A549 (cell line): ENCODE measurements around the gene HSPG2. TPM values are rescaled to one million over a fixed set of nuclear protein-coding genes. Genes with fewer than 3 reads are reported as not detected.

Experiments
- ATAC-seq, 2 experiments: fragments of 200-7000 bp in 1 of 2; fragments of >200 bp in 1 of 2; cut with Nextera tagmentation in 1 of 2; cut with Tn5 transposase in 1 of 2; 3 replicates each; pipeline versions ENCODE4 v1.8.0 to v1.9.1; 2018 to 2020; ENCODE audit warnings: mild to moderate bottlenecking in 1 of 2, moderate library complexity in 1 of 2
- CTCF ChIA-PET: fragments of 300-600 bp; sonication (Branson Sonifier 250); formaldehyde crosslinking; extraction: SDS; loops from one replicate; lab custom pipeline; 2021; ENCODE audit warnings: antibody characterized with exemption, inconsistent platforms; lab: Yijun Ruan, JAX
- POLR2A ChIA-PET: fragments of 350-600 bp; formaldehyde crosslinking; extraction: SDS; loops from one replicate; lab custom pipeline; 2021; ENCODE audit warnings: antibody characterized with exemption, inconsistent platforms; lab: Yijun Ruan, JAX
- DNase-seq, 2 experiments: peaks; one replicate each; pipeline versions ENCODE4 v3.0.0 to v3.0.0-alpha.2; 2011 to 2016; ENCODE audit warnings: low read depth in 1 of 2, low spot score in 1 of 2
- FAIRE-seq: peaks from 2 replicates; lab custom pipeline; 2011; peaks lifted over from hg19 to GRCh38; lab: Jason Lieb, UNC
- H3K27ac ChIP-seq, 2 experiments: fragments of >200 bp; sonication (Bioruptor Twin); formaldehyde crosslinking; 3 replicates each; pipeline ENCODE4 v1.5.1; 2016 to 2017
- H3K4me1 ChIP-seq: fragments of >200 bp; sonication (Bioruptor Twin); formaldehyde crosslinking; 3 replicates; pipeline ENCODE4 v1.6.1; 2016
- H3K4me2 ChIP-seq: fragments of >200 bp; sonication (Bioruptor Twin); formaldehyde crosslinking; 3 replicates; pipeline ENCODE4 v1.6.1; 2016
- H3K4me3 ChIP-seq: fragments of >200 bp; sonication (Bioruptor Twin); formaldehyde crosslinking; 3 replicates; pipeline ENCODE4 v1.5.1; 2016
- H3K9me3 ChIP-seq: fragments of >200 bp; sonication (Bioruptor Twin); formaldehyde crosslinking; 3 replicates; pipeline ENCODE4 v1.6.1; 2016
- EHF ChIP-seq: fragments of 250-450 bp; sonication (Bioruptor Pico); IDR thresholded peaks from 2 replicates; pipeline ENCODE4 v1.5.0; 2020; ENCODE audit warnings: mild to moderate bottlenecking
- EP300 ChIP-seq, 2 experiments: fragments of >200 bp; sonication (Bioruptor Twin); formaldehyde crosslinking; IDR thresholded peaks; 2 replicates in 1 of 2; 3 replicates in 1 of 2; pipeline ENCODE4 v1.6.1; 2016 to 2017
- FOSB ChIP-seq: fragments of 250-450 bp; sonication (Bioruptor Pico); IDR thresholded peaks from 2 replicates; pipeline ENCODE4 v1.5.0; 2020; ENCODE audit warnings: mild to moderate bottlenecking, moderate library complexity
- FOXS1 ChIP-seq: fragments of 250-450 bp; sonication (Bioruptor Pico); IDR thresholded peaks from 2 replicates; pipeline ENCODE4 v1.5.0; 2020; ENCODE audit warnings: mild to moderate bottlenecking, moderate library complexity
- HEYL ChIP-seq: fragments of 250-450 bp; sonication (Bioruptor Pico); IDR thresholded peaks from 2 replicates; pipeline ENCODE4 v1.8.0; 2021; ENCODE audit warnings: mild to moderate bottlenecking, moderate library complexity
- HOXA7 ChIP-seq: fragments of 250-450 bp; sonication (Bioruptor Pico); IDR thresholded peaks from 2 replicates; pipeline ENCODE4 v1.5.0; 2020; ENCODE audit warnings: mild to moderate bottlenecking, moderate library complexity
- JUN ChIP-seq, 2 experiments: fragments of >200 bp; sonication (Bioruptor Twin); formaldehyde crosslinking; IDR thresholded peaks; 2 replicates in 1 of 2; 3 replicates in 1 of 2; pipeline ENCODE4 v1.6.1; 2016 to 2017
- KDM1A ChIP-seq: fragments of 200-600 bp; sonication (generic); IDR thresholded peaks from 2 replicates; pipeline ENCODE4 v1.6.1; 2016; ENCODE audit warnings: low read depth, mild to moderate bottlenecking
- NPAS2 ChIP-seq: fragments of 250-450 bp; sonication (Bioruptor Pico); IDR thresholded peaks from 2 replicates; pipeline ENCODE4 v1.8.0; 2022; ENCODE audit warnings: mild to moderate bottlenecking, moderate library complexity, borderline replicate concordance
- SMC3 ChIP-seq: fragments of >200 bp; sonication (Bioruptor Twin); formaldehyde crosslinking; IDR thresholded peaks from 3 replicates; pipeline ENCODE4 v1.6.1; 2018; ENCODE audit warnings: inconsistent platforms
- TFCP2L1 ChIP-seq: fragments of 250-450 bp; sonication (Bioruptor Pico); IDR thresholded peaks from 2 replicates; pipeline ENCODE4 v1.5.0; 2021; ENCODE audit warnings: mild to moderate bottlenecking
- TP53 ChIP-seq: fragments of 250-450 bp; sonication (Bioruptor Pico); IDR thresholded peaks from 2 replicates; pipeline ENCODE4 v1.5.0; 2021; ENCODE audit warnings: mild to moderate bottlenecking, moderate library complexity
- ZFP36 ChIP-seq: fragments of 450-650 bp; IDR thresholded peaks from 2 replicates; pipeline ENCODE4 v1.6.1; 2014; ENCODE audit warnings: borderline replicate concordance; ENCODE audit not compliant: partially characterized antibody
- ZNF302 ChIP-seq: fragments of 250-450 bp; sonication (Bioruptor Pico); IDR thresholded peaks from 2 replicates; pipeline ENCODE4 v1.9.0; 2021; ENCODE audit warnings: inconsistent platforms, mild to moderate bottlenecking, moderate library complexity
- WGBS: methylation state at CpG from one replicate; pipeline ENCODE4 v1.1.6; 2017; ENCODE audit errors: missing lambda C conversion rate; 5-methylcytosine and 5-hydroxymethylcytosine counted together
- polyA plus RNA-seq, 4 experiments: library from polyadenylated mRNA; depleted of rRNA in 3 of 4; stranded (reverse); fragments of >200 nt; fragmentation: RNase III in 1 of 4; extraction: RNeasy Plus Mini Kit Qiagen cat#74134 plus additional on column Dnase treatment in 1 of 4; gene quantifications; 2 replicates in 3 of 4; 3 replicates in 1 of 4; pipeline ENCODE4 v1.2.3, GENCODE V29; 2011 to 2017
- TF ChIP-seq, protein P1 (sequence below): fragments of >200 bp; sonication (Bioruptor Twin); formaldehyde crosslinking; IDR thresholded peaks from 3 replicates; pipeline ENCODE4 v1.6.1; 2016
- TF ChIP-seq, protein P2 (sequence below): fragments of 200-600 bp; sonication (generic); IDR thresholded peaks from 2 replicates; pipeline ENCODE4 v1.6.1; 2016; ENCODE audit warnings: antibody characterized with exemption, mild to moderate bottlenecking, moderate library complexity
- TF ChIP-seq, protein P3 (sequence below): fragments of >200 bp; sonication (Bioruptor Twin); formaldehyde crosslinking; IDR thresholded peaks from 2 replicates; pipeline ENCODE4 v1.6.1; 2016
- TF ChIP-seq, protein P4 (sequence below): fragments of 250-450 bp; sonication (Bioruptor Pico); IDR thresholded peaks from 2 replicates; pipeline ENCODE4 v1.5.0; 2021; ENCODE audit warnings: mild to moderate bottlenecking, moderate library complexity, borderline replicate concordance
- TF ChIP-seq, protein P5 (sequence below): fragments of 150-350 bp; IDR thresholded peaks from 2 replicates; pipeline ENCODE4 v1.6.1; 2014; ENCODE audit warnings: low read depth, mild to moderate bottlenecking, low read length
- TF ChIP-seq, protein P6 (sequence below): IDR thresholded peaks from 2 replicates; pipeline ENCODE4 v1.6.1; 2012

The HSPG2 gene
- polyA plus RNA-seq, 2 of the 4 experiments (the other 2 are of a cell fraction), result 7.0 to 42.7 TPM

- Histone ChIP-seq H3K9me3 (no peaks in the 10 kb centered on the region), H3K4me3 (no peak overlapping the region), H3K4me1 (no peaks in the 10 kb centered on the region), H3K27ac (no peak overlapping the region), H3K4me2 (no peak overlapping the region)
- ChIA-PET CTCF (interaction anchor here (1.1 kb wide), 1 partner anchor 17 kb away, joined by 4 read pairs; no protein-coding TSS in a partner anchor), POLR2A (no interaction called here)
- DNase-seq (no peak), FAIRE-seq (no peak), ATAC-seq (no peak)
- no peak for TF ChIP-seq KDM1A
- no peak for TF ChIP-seq TP53
- TF ChIP-seq SMC3, result no peak
- TF ChIP-seq, protein P1, sequence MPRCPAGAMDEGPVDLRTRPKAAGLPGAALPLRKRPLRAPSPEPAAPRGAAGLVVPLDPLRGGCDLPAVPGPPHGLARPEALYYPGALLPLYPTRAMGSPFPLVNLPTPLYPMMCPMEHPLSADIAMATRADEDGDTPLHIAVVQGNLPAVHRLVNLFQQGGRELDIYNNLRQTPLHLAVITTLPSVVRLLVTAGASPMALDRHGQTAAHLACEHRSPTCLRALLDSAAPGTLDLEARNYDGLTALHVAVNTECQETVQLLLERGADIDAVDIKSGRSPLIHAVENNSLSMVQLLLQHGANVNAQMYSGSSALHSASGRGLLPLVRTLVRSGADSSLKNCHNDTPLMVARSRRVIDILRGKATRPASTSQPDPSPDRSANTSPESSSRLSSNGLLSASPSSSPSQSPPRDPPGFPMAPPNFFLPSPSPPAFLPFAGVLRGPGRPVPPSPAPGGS, result no peak
- TF ChIP-seq ZFP36, result no peak
- no peak for TF ChIP-seq FOXS1 (CRISPR knock-in tag)
- TF ChIP-seq, protein P2, sequence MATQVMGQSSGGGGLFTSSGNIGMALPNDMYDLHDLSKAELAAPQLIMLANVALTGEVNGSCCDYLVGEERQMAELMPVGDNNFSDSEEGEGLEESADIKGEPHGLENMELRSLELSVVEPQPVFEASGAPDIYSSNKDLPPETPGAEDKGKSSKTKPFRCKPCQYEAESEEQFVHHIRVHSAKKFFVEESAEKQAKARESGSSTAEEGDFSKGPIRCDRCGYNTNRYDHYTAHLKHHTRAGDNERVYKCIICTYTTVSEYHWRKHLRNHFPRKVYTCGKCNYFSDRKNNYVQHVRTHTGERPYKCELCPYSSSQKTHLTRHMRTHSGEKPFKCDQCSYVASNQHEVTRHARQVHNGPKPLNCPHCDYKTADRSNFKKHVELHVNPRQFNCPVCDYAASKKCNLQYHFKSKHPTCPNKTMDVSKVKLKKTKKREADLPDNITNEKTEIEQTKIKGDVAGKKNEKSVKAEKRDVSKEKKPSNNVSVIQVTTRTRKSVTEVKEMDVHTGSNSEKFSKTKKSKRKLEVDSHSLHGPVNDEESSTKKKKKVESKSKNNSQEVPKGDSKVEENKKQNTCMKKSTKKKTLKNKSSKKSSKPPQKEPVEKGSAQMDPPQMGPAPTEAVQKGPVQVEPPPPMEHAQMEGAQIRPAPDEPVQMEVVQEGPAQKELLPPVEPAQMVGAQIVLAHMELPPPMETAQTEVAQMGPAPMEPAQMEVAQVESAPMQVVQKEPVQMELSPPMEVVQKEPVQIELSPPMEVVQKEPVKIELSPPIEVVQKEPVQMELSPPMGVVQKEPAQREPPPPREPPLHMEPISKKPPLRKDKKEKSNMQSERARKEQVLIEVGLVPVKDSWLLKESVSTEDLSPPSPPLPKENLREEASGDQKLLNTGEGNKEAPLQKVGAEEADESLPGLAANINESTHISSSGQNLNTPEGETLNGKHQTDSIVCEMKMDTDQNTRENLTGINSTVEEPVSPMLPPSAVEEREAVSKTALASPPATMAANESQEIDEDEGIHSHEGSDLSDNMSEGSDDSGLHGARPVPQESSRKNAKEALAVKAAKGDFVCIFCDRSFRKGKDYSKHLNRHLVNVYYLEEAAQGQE, result no peak
- TF ChIP-seq HEYL (CRISPR knock-in tag), result no peak
- TF ChIP-seq EHF (CRISPR knock-in tag), result no peak
- TF ChIP-seq, protein P3, sequence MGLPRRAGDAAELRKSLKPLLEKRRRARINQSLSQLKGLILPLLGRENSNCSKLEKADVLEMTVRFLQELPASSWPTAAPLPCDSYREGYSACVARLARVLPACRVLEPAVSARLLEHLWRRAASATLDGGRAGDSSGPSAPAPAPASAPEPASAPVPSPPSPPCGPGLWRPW, result no peak
- no peak for TF ChIP-seq JUN (IDR thresholded peaks at IDR 0.05)
- TF ChIP-seq HOXA7 (CRISPR knock-in tag), result no peak
- TF ChIP-seq FOSB (CRISPR knock-in tag), result no peak
- TF ChIP-seq, protein P4, sequence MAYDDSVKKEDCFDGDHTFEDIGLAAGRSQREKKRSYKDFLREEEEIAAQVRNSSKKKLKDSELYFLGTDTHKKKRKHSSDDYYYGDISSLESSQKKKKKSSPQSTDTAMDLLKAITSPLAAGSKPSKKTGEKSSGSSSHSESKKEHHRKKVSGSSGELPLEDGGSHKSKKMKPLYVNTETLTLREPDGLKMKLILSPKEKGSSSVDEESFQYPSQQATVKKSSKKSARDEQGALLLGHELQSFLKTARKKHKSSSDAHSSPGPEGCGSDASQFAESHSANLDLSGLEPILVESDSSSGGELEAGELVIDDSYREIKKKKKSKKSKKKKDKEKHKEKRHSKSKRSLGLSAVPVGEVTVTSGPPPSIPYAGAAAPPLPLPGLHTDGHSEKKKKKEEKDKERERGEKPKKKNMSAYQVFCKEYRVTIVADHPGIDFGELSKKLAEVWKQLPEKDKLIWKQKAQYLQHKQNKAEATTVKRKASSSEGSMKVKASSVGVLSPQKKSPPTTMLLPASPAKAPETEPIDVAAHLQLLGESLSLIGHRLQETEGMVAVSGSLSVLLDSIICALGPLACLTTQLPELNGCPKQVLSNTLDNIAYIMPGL (CRISPR knock-in tag), result no peak
- TF ChIP-seq, protein P5, sequence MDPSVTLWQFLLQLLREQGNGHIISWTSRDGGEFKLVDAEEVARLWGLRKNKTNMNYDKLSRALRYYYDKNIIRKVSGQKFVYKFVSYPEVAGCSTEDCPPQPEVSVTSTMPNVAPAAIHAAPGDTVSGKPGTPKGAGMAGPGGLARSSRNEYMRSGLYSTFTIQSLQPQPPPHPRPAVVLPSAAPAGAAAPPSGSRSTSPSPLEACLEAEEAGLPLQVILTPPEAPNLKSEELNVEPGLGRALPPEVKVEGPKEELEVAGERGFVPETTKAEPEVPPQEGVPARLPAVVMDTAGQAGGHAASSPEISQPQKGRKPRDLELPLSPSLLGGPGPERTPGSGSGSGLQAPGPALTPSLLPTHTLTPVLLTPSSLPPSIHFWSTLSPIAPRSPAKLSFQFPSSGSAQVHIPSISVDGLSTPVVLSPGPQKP, result no peak
- no peak for TF ChIP-seq ZNF302 (CRISPR knock-in tag)
- TF ChIP-seq, protein P6, sequence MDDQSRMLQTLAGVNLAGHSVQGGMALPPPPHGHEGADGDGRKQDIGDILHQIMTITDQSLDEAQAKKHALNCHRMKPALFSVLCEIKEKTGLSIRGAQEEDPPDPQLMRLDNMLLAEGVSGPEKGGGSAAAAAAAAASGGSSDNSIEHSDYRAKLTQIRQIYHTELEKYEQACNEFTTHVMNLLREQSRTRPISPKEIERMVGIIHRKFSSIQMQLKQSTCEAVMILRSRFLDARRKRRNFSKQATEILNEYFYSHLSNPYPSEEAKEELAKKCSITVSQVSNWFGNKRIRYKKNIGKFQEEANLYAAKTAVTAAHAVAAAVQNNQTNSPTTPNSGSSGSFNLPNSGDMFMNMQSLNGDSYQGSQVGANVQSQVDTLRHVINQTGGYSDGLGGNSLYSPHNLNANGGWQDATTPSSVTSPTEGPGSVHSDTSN, result no peak
- TF ChIP-seq EP300 (IDR thresholded peaks at IDR 0.05), result no peak
- no peak for TF ChIP-seq TFCP2L1 (CRISPR knock-in tag)
- no peak for TF ChIP-seq NPAS2
- WGBS, result 92% methylated on average over 38 of the region's 44 CpGs
Measured at GRCh38 chr1:21823206-21823979, 113.7 kb downstream of the HSPG2 start.
